Measurements from ENCODE around the gene BCL11A.

DNA sequence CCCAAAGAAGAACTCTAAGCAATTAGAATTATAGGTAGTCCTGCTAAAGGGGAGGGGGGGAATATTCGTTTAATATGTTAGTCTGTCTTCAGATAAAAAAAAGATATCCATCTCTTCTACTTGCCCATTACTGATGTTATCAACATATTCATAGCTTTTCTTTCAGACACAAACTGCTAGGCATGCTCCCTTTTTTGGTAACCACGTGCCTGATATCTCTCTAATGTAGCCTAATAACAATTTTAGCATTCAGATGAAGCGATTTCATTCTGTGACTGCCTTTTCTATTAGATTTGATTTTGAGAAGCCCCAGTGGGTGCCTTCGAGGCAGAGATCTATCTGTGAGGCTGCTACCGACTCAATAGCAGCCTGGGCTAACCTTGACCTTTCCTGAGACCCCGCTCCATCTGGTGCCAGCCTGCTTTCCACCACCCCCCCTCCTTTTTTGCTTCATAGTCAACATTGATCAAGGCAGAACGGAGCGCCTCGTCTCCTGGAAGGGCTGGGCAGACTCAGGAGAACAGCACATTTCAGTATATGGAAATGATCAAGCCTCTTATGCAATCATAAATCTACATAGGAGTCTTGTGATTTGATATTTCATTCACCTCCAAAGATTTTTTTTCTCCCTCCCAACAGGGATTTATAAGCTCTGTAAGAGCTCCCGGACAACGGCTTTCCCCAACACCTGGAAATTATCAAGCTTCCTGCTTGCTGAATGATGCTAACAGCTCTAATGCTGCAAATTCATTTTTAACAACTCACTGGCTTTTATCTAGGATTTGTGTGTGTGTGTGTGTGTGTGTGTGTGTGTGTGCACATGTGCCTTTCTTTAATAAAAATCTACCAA lies 14.7 kb upstream of the BCL11A start:
- TF ChIP-seq CTCF (IDR thresholded peaks at IDR 0.05) (no peak), POLR2AphosphoS5 (IDR thresholded peaks at IDR 0.05) (no peak)
